SH-SY5Y (cell line): ENCODE data around the gene SLFN12.

ENCODE experiments used
- GATA2 ChIP-seq: IDR thresholded peaks from 2 replicates; pipeline ENCODE4 v1.6.1; 2011; ENCODE audit warnings: mild to moderate bottlenecking, low read depth, low read length
- GATA3 ChIP-seq: IDR thresholded peaks from 2 replicates; pipeline ENCODE4 v1.6.1; 2011; ENCODE audit warnings: low read depth, mild to moderate bottlenecking, low read length, moderate library complexity

DNA sequence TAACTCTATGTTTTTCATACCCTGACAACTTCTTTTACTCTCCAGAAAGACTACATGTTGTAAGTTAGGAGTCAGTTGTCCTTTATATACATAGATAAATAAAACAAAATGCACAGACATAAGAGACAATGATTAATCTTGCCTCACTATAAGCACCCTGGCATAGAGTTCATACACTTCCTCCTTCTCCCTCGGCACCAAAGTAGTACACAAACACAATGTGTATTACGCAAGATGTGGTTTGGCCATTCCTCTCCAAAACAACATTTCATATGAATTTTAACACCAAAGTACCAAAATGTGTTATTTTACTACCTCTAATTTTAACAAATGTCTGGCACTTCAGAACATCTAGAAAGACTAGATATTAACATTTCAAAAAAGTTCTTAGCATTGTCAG is 41.6 kb downstream of the SLFN12 start:
- TF ChIP-seq GATA3: no peak
- no peak for TF ChIP-seq GATA2
